HepG2 (cell line): ENCODE data around the gene NCKAP5L. TPM values are rescaled to one million over a fixed set of nuclear protein-coding genes. Genes with fewer than 3 reads are reported as not detected.

Source experiments
- ATAC-seq: fragments of 200-7000 bp; cut with Tn5 transposase; 3 replicates; pipeline ENCODE4 v1.9.1; 2020; ENCODE audit warnings: mild to moderate bottlenecking, moderate library complexity
- BruUV-seq: library from RNA; stranded (reverse); fragments of 400-500 nt; replicated peaks from 2 replicates; lab custom pipeline; 2021; lab: Mats Ljungman, UMichigan
- CTCF ChIA-PET: fragments of 300-600 bp; formaldehyde crosslinking; extraction: SDS; loops from one replicate; lab custom pipeline; 2021; ENCODE audit warnings: low total read pairs, inconsistent platforms, low intra/inter-chr PET ratio; lab: Yijun Ruan, JAX
- POLR2A ChIA-PET: fragments of 350-600 bp; sonication (Branson Sonifier 250); formaldehyde crosslinking; loops from one replicate; lab custom pipeline; 2020; ENCODE audit warnings: antibody characterized with exemption, inconsistent platforms; lab: Yijun Ruan, JAX
- DNase-seq: peaks from one replicate; pipeline ENCODE4 v3.0.0-alpha.2; 2015; ENCODE audit warnings: low spot score
- FAIRE-seq: peaks from 3 replicates; lab custom pipeline; 2011; peaks lifted over from hg19 to GRCh38; lab: Jason Lieb, UNC
- H2AFZ ChIP-seq: one replicate; pipeline ENCODE4 v1.6.1; 2011; ENCODE audit warnings: low read length, inconsistent platforms
- H3K27ac ChIP-seq: fragments of 300-600 bp; 3 replicates; pipeline ENCODE4 v1.8.0; 2011; ENCODE audit warnings: mixed run types, mild to moderate bottlenecking, mixed read lengths, low read length, inconsistent platforms; ENCODE audit not compliant: insufficient read depth; ENCODE audit errors: extremely low read length
- H3K27me3 ChIP-seq, 2 experiments: fragments of 200-600 bp in 1 of 2; 2 replicates in 1 of 2; 3 replicates in 1 of 2; pipeline versions ENCODE4 v1.6.0 to v1.8.0; 2011; ENCODE audit warnings: low read length in 2 of 2, mild to moderate bottlenecking in 2 of 2, moderate library complexity in 2 of 2, inconsistent platforms in 1 of 2; ENCODE audit not compliant: insufficient read depth in 2 of 2, control insufficient read depth in 1 of 2
- H3K36me3 ChIP-seq, 2 experiments: fragments of 200-600 bp in 1 of 2; replicated peaks in 1 of 2; 2 replicates in 1 of 2; 3 replicates in 1 of 2; pipeline versions ENCODE4 v1.5.1 to v1.8.0; 2011; ENCODE audit warnings: low read length in 2 of 2, inconsistent platforms in 1 of 2; ENCODE audit not compliant: insufficient read depth in 2 of 2, control insufficient read depth in 1 of 2
- H3K4me1 ChIP-seq: 2 replicates; pipeline ENCODE4 v1.5.1; 2012; ENCODE audit warnings: low read length, inconsistent platforms; ENCODE audit not compliant: insufficient read depth
- H3K4me2 ChIP-seq: 2 replicates; pipeline ENCODE4 v1.6.0; 2011; ENCODE audit warnings: low read depth, low read length, inconsistent platforms
- H3K4me3 ChIP-seq, 3 experiments: fragments of 200-600 bp in 1 of 3; sonication (generic), shearing (Covaris generic) in 1 of 3; replicated peaks in 1 of 3; 2 replicates each; pipeline ENCODE4 v1.5.1; 2011 to 2016; ENCODE audit warnings: low read length in 3 of 3, inconsistent platforms in 2 of 3, low read depth in 2 of 3, mild to moderate bottlenecking in 2 of 3, control low read depth in 1 of 3, mixed read lengths in 1 of 3; ENCODE audit not compliant: insufficient read depth in 1 of 3
- H3K79me2 ChIP-seq: one replicate; pipeline ENCODE4 v1.6.1; 2011; ENCODE audit warnings: low read length, inconsistent platforms; ENCODE audit not compliant: insufficient read depth
- H3K9ac ChIP-seq: 2 replicates; pipeline ENCODE4 v1.6.0; 2011; ENCODE audit warnings: mild to moderate bottlenecking, low read depth, low read length, inconsistent platforms; ENCODE audit not compliant: insufficient read depth
- H3K9me3 ChIP-seq: 2 replicates; pipeline ENCODE4 v1.5.1; 2012; ENCODE audit warnings: mild to moderate bottlenecking, low read length
- H4K20me1 ChIP-seq: 2 replicates; pipeline ENCODE4 v1.6.0; 2011; ENCODE audit warnings: inconsistent platforms, mild to moderate bottlenecking, low read length, moderate library complexity; ENCODE audit not compliant: insufficient read depth
- EZH2 ChIP-seq: conservative IDR thresholded peaks from 2 replicates; pipeline ENCODE4 v1.6.1; 2012; ENCODE audit warnings: mild to moderate bottlenecking, low read depth, low read length, moderate library complexity
- HNF1A ChIP-seq, 2 experiments: sonication (generic) in 1 of 2; formaldehyde crosslinking in 1 of 2; IDR thresholded peaks; 2 replicates each; pipeline versions ENCODE4 v1.4.0 to v1.6.1; 2016 to 2020; ENCODE audit warnings: borderline replicate concordance in 1 of 2, low read depth in 1 of 2, mild to moderate bottlenecking in 1 of 2, missing genetic modification reagents in 1 of 2
- MAX ChIP-seq: IDR thresholded peaks from 2 replicates; pipeline ENCODE4 v1.6.1; 2012; ENCODE audit warnings: inconsistent platforms
- RFX3 ChIP-seq: IDR thresholded peaks from 2 replicates; pipeline ENCODE4 v1.6.1; 2016; ENCODE audit warnings: missing biosample characterization, missing genetic modification reagents
- ZNF10 ChIP-seq: sonication (generic); formaldehyde crosslinking; IDR thresholded peaks from 2 replicates; pipeline ENCODE4 v1.4.0; 2020; ENCODE audit warnings: mild to moderate bottlenecking, low read depth, missing genetic modification reagents, borderline replicate concordance
- ZNF12 ChIP-seq: sonication (generic); formaldehyde crosslinking; IDR thresholded peaks from 2 replicates; pipeline ENCODE4 v1.5.0; 2020; ENCODE audit warnings: missing genetic modification reagents
- ZNF24 ChIP-seq: fragments of 450-650 bp; IDR thresholded peaks from 2 replicates; pipeline ENCODE4 v1.6.1; 2017; ENCODE audit warnings: antibody characterized with exemption, mild to moderate bottlenecking
- WGBS: methylation state at CpG from one replicate; pipeline ENCODE4 v1.1.6; 2017; ENCODE audit warnings: low lambda C conversion rate; 5-methylcytosine and 5-hydroxymethylcytosine counted together
- in situ Hi-C: cut with HindIII; loops from 2 replicates; pipeline ENCODE4 v1.10.0; 2017; ENCODE audit warnings: low pct_unique_long_range_greater_than_20kb; ENCODE audit not compliant: extremely low pct_ligation_motif_present
- intact Hi-C: fragments of 100-400 bp; cut with micrococcal nuclease; formaldehyde crosslinking; loops from one replicate; pipeline ENCODE4 v1.10.0; 2022; ENCODE audit not compliant: unreplicated experiment
- polyA plus RNA-seq, 8 experiments: library from polyadenylated mRNA; depleted of rRNA in 3 of 8; stranded (reverse) in 7 of 8; unstranded in 1 of 8; fragments of >200 nt; fragmentation: Illumina TruSeq in 4 of 8; extraction: Trizol in 4 of 8; gene quantifications; 2 replicates each; pipeline versions ENCODE4 v1.2.1 to v1.2.3, GENCODE V29; 2011 to 2016; ENCODE audit warnings: low read depth in 4 of 8, missing spikeins in 1 of 8, mixed read lengths in 1 of 8; ENCODE audit not compliant: insufficient read depth in 1 of 8
- total RNA-seq, 5 experiments: library from RNA; depleted of rRNA; stranded (reverse); fragments of >200 nt; fragmentation: Illumina TruSeq; extraction: Trizol; gene quantifications; 2 replicates each; pipeline ENCODE4 v1.2.3, GENCODE V29; 2016; ENCODE audit warnings: low read depth in 1 of 5
- TF ChIP-seq, protein P1 (sequence below): sonication (generic); formaldehyde crosslinking; IDR thresholded peaks from 2 replicates; pipeline ENCODE4 v1.4.0; 2020; ENCODE audit warnings: missing genetic modification reagents

The NCKAP5L gene
- total and polyA plus RNA-seq, 2 of the 13 experiments (the other 11 are each of a cell fraction or from before 2014, with no cell fraction given), result 4.1 to 9.0 TPM

GRCh38 chr12:49870501-49871262, 42.5 kb upstream of the NCKAP5L start:
- FAIRE-seq (no peak), DNase-seq (no peak), ATAC-seq (no peak)
- Histone ChIP-seq H3K27ac (no peak overlapping the region), H3K9ac (no peak overlapping the region), H3K4me3 (no peak overlapping the region), H3K36me3 (no peaks in the 10 kb centered on the region), H3K4me1 (peaks cover 26% of the 10 kb centered on the region), H3K27me3 (peaks cover 2 to 41% of the 10 kb centered on the region in 2 experiments; a peak in 3 of 5 replicates), H3K9me3 (no peaks in the 10 kb centered on the region), H2AFZ (no peak overlapping the region), H3K4me2 (no peak overlapping the region), H4K20me1 (no peaks in the 10 kb centered on the region), H3K79me2 (no peaks in the 10 kb centered on the region)
- TF ChIP-seq ZNF24 (no peak), RFX3 (no peak), ZNF12 (CRISPR knock-in tag) (no peak), EZH2 (no peak), ZNF10 (CRISPR knock-in tag) (no peak), HNF1A (IDR thresholded peaks at IDR 0.05; ENCODE audit: low read depth) (no peak), HNF1A (CRISPR knock-in tag; IDR thresholded peaks at IDR 0.05; ENCODE audit: borderline replicate concordance) (no peak), MAX (no peak)
- TF ChIP-seq, protein P1, sequence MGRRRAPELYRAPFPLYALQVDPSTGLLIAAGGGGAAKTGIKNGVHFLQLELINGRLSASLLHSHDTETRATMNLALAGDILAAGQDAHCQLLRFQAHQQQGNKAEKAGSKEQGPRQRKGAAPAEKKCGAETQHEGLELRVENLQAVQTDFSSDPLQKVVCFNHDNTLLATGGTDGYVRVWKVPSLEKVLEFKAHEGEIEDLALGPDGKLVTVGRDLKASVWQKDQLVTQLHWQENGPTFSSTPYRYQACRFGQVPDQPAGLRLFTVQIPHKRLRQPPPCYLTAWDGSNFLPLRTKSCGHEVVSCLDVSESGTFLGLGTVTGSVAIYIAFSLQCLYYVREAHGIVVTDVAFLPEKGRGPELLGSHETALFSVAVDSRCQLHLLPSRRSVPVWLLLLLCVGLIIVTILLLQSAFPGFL, result no peak
- ChIA-PET POLR2A (no interaction called here), CTCF (no interaction called here)
- intact Hi-C loops, result no loop called here
- no TSS peak for BruUV-seq
- in situ Hi-C loops, result no loop called here
- WGBS, result 43% methylated on average over 11 of the region's 11 CpGs
